Activated CD4-positive, alpha-beta T cell treated with anti-CD3 and anti-CD28 coated beads for 48 hours (primary cell): Measurements from ENCODE around the gene MACROD2.
"Not testable (repeated sequence)": the region's sequence is repeated elsewhere in the genome, so short reads cannot be mapped to it uniquely, and the experiment has no call there.

Source experiments
- DNase-seq: peaks from one replicate; pipeline ENCODE4 v3.0.0-alpha.2; 2020

The MACROD2 gene

GRCh38 chr20:15515691-15516090, 1520.4 kb downstream of the MACROD2 start:
- no peak for DNase-seq

GRCh38 chr20:15520930-15521524, 1525.7 kb downstream of the MACROD2 start:
- no peak for DNase-seq

- no peak for DNase-seq
Observed at GRCh38 chr20:15523400-15523799, 1528.1 kb downstream of the MACROD2 start.

- DNase-seq: no peak
Observed at GRCh38 chr20:15528391-15529111, 1533.2 kb downstream of the MACROD2 start.

GRCh38 chr20:15535863-15536262, 1540.5 kb downstream of the MACROD2 start:
- DNase-seq: no peak

- DNase-seq: not testable (repeated sequence)
Observed at GRCh38 chr20:15537200-15537599, 1541.9 kb downstream of the MACROD2 start.

GRCh38 chr20:15542655-15543054, 1547.3 kb downstream of the MACROD2 start:
- DNase-seq: no peak

GRCh38 chr20:15544742-15545141, 1549.4 kb downstream of the MACROD2 start:
- no peak for DNase-seq

- no peak for DNase-seq
Observed at GRCh38 chr20:15546525-15547023, 1551.3 kb downstream of the MACROD2 start.

- DNase-seq: no peak
Observed at GRCh38 chr20:15547119-15547518, 1551.8 kb downstream of the MACROD2 start.

- DNase-seq: no peak
Observed at GRCh38 chr20:15550116-15550870, 1555.0 kb downstream of the MACROD2 start.

GRCh38 chr20:15555913-15556312, 1560.6 kb downstream of the MACROD2 start:
- DNase-seq: no peak

- DNase-seq: no peak
Observed at GRCh38 chr20:15556869-15557268, 1561.6 kb downstream of the MACROD2 start.

GRCh38 chr20:15561070-15561569, 1565.8 kb downstream of the MACROD2 start:
- no peak for DNase-seq

- DNase-seq: no peak
Observed at GRCh38 chr20:15561707-15562404, 1566.5 kb downstream of the MACROD2 start.

- DNase-seq: no peak
Observed at GRCh38 chr20:15563836-15564235, 1568.5 kb downstream of the MACROD2 start.

GRCh38 chr20:15564981-15565380, 1569.7 kb downstream of the MACROD2 start:
- no peak for DNase-seq

GRCh38 chr20:15565786-15566185, 1570.5 kb downstream of the MACROD2 start:
- no peak for DNase-seq

GRCh38 chr20:15567219-15567618, 1571.9 kb downstream of the MACROD2 start:
- no peak for DNase-seq

- DNase-seq: no peak
Observed at GRCh38 chr20:15570156-15570555, 1574.8 kb downstream of the MACROD2 start.

- DNase-seq: no peak
Observed at GRCh38 chr20:15571056-15571455, 1575.7 kb downstream of the MACROD2 start.

GRCh38 chr20:15575255-15575654, 1579.9 kb downstream of the MACROD2 start:
- DNase-seq: no peak

- no peak for DNase-seq
Observed at GRCh38 chr20:15576411-15576810, 1581.1 kb downstream of the MACROD2 start.
